HepG2 (cell line): ENCODE results near the gene DGKG. TPM values are rescaled to one million over a fixed set of nuclear protein-coding genes. Genes with fewer than 3 reads are reported as not detected.

Experiments used
- ATAC-seq: fragments of 200-7000 bp; cut with Tn5 transposase; 3 replicates; pipeline ENCODE4 v1.9.1; 2020; ENCODE audit warnings: mild to moderate bottlenecking, moderate library complexity
- BruUV-seq: library from RNA; stranded (reverse); fragments of 400-500 nt; replicated peaks from 2 replicates; lab custom pipeline; 2021; lab: Mats Ljungman, UMichigan
- CTCF ChIA-PET: fragments of 300-600 bp; formaldehyde crosslinking; extraction: SDS; loops from one replicate; lab custom pipeline; 2021; ENCODE audit warnings: low total read pairs, inconsistent platforms, low intra/inter-chr PET ratio; lab: Yijun Ruan, JAX
- POLR2A ChIA-PET: fragments of 350-600 bp; sonication (Branson Sonifier 250); formaldehyde crosslinking; loops from one replicate; lab custom pipeline; 2020; ENCODE audit warnings: antibody characterized with exemption, inconsistent platforms; lab: Yijun Ruan, JAX
- DNase-seq: peaks from one replicate; pipeline ENCODE4 v3.0.0-alpha.2; 2015; ENCODE audit warnings: low spot score
- FAIRE-seq: peaks from 3 replicates; lab custom pipeline; 2011; peaks lifted over from hg19 to GRCh38; lab: Jason Lieb, UNC
- H2AFZ ChIP-seq: one replicate; pipeline ENCODE4 v1.6.1; 2011; ENCODE audit warnings: low read length, inconsistent platforms
- H3K27ac ChIP-seq: fragments of 300-600 bp; 3 replicates; pipeline ENCODE4 v1.8.0; 2011; ENCODE audit warnings: mixed run types, mild to moderate bottlenecking, mixed read lengths, low read length, inconsistent platforms; ENCODE audit not compliant: insufficient read depth; ENCODE audit errors: extremely low read length
- H3K27me3 ChIP-seq, 2 experiments: fragments of 200-600 bp in 1 of 2; 2 replicates in 1 of 2; 3 replicates in 1 of 2; pipeline versions ENCODE4 v1.6.0 to v1.8.0; 2011; ENCODE audit warnings: low read length in 2 of 2, mild to moderate bottlenecking in 2 of 2, moderate library complexity in 2 of 2, inconsistent platforms in 1 of 2; ENCODE audit not compliant: insufficient read depth in 2 of 2, control insufficient read depth in 1 of 2
- H3K36me3 ChIP-seq, 2 experiments: fragments of 200-600 bp in 1 of 2; replicated peaks in 1 of 2; 2 replicates in 1 of 2; 3 replicates in 1 of 2; pipeline versions ENCODE4 v1.5.1 to v1.8.0; 2011; ENCODE audit warnings: low read length in 2 of 2, inconsistent platforms in 1 of 2; ENCODE audit not compliant: insufficient read depth in 2 of 2, control insufficient read depth in 1 of 2
- H3K4me1 ChIP-seq: 2 replicates; pipeline ENCODE4 v1.5.1; 2012; ENCODE audit warnings: low read length, inconsistent platforms; ENCODE audit not compliant: insufficient read depth
- H3K4me2 ChIP-seq: 2 replicates; pipeline ENCODE4 v1.6.0; 2011; ENCODE audit warnings: low read depth, low read length, inconsistent platforms
- H3K4me3 ChIP-seq, 3 experiments: fragments of 200-600 bp in 1 of 3; sonication (generic), shearing (Covaris generic) in 1 of 3; replicated peaks in 1 of 3; 2 replicates each; pipeline ENCODE4 v1.5.1; 2011 to 2016; ENCODE audit warnings: low read length in 3 of 3, inconsistent platforms in 2 of 3, low read depth in 2 of 3, mild to moderate bottlenecking in 2 of 3, control low read depth in 1 of 3, mixed read lengths in 1 of 3; ENCODE audit not compliant: insufficient read depth in 1 of 3
- H3K79me2 ChIP-seq: one replicate; pipeline ENCODE4 v1.6.1; 2011; ENCODE audit warnings: low read length, inconsistent platforms; ENCODE audit not compliant: insufficient read depth
- H3K9ac ChIP-seq: 2 replicates; pipeline ENCODE4 v1.6.0; 2011; ENCODE audit warnings: mild to moderate bottlenecking, low read depth, low read length, inconsistent platforms; ENCODE audit not compliant: insufficient read depth
- H3K9me3 ChIP-seq: 2 replicates; pipeline ENCODE4 v1.5.1; 2012; ENCODE audit warnings: mild to moderate bottlenecking, low read length
- H4K20me1 ChIP-seq: 2 replicates; pipeline ENCODE4 v1.6.0; 2011; ENCODE audit warnings: inconsistent platforms, mild to moderate bottlenecking, low read length, moderate library complexity; ENCODE audit not compliant: insufficient read depth
- HNRNPUL1 ChIP-seq: fragments of 200-400 bp; formaldehyde crosslinking; IDR thresholded peaks from 2 replicates; pipeline ENCODE4 v1.6.1; 2017; ENCODE audit warnings: low read depth, mild to moderate bottlenecking, low read length, moderate library complexity
- RBAK ChIP-seq: sonication (generic); formaldehyde crosslinking; IDR thresholded peaks from 2 replicates; pipeline ENCODE4 v1.5.1; 2020; ENCODE audit warnings: mild to moderate bottlenecking, missing genetic modification reagents
- SNAPC2 ChIP-seq: sonication (generic); formaldehyde crosslinking; IDR thresholded peaks from 2 replicates; pipeline ENCODE4 v1.8.1; 2022; ENCODE audit warnings: mild to moderate bottlenecking, missing genetic modification reagents
- ZNF20 ChIP-seq: sonication (generic); formaldehyde crosslinking; IDR thresholded peaks from 2 replicates; pipeline ENCODE4 v1.4.0; 2020; ENCODE audit warnings: mild to moderate bottlenecking, moderate library complexity, missing genetic modification reagents
- ZNF839 ChIP-seq: sonication (generic); formaldehyde crosslinking; IDR thresholded peaks from 2 replicates; pipeline ENCODE4 v1.4.0; 2020; ENCODE audit warnings: missing genetic modification reagents, mild to moderate bottlenecking, borderline replicate concordance
- WGBS: methylation state at CpG from one replicate; pipeline ENCODE4 v1.1.6; 2017; ENCODE audit warnings: low lambda C conversion rate; 5-methylcytosine and 5-hydroxymethylcytosine counted together
- in situ Hi-C: cut with HindIII; loops from 2 replicates; pipeline ENCODE4 v1.10.0; 2017; ENCODE audit warnings: low pct_unique_long_range_greater_than_20kb; ENCODE audit not compliant: extremely low pct_ligation_motif_present
- intact Hi-C: fragments of 100-400 bp; cut with micrococcal nuclease; formaldehyde crosslinking; loops from one replicate; pipeline ENCODE4 v1.10.0; 2022; ENCODE audit not compliant: unreplicated experiment
- polyA plus RNA-seq, 8 experiments: library from polyadenylated mRNA; depleted of rRNA in 3 of 8; stranded (reverse) in 7 of 8; unstranded in 1 of 8; fragments of >200 nt; fragmentation: Illumina TruSeq in 4 of 8; extraction: Trizol in 4 of 8; gene quantifications; 2 replicates each; pipeline versions ENCODE4 v1.2.1 to v1.2.3, GENCODE V29; 2011 to 2016; ENCODE audit warnings: low read depth in 4 of 8, missing spikeins in 1 of 8, mixed read lengths in 1 of 8; ENCODE audit not compliant: insufficient read depth in 1 of 8
- total RNA-seq, 5 experiments: library from RNA; depleted of rRNA; stranded (reverse); fragments of >200 nt; fragmentation: Illumina TruSeq; extraction: Trizol; gene quantifications; 2 replicates each; pipeline ENCODE4 v1.2.3, GENCODE V29; 2016; ENCODE audit warnings: low read depth in 1 of 5
- TF ChIP-seq, protein P1 (sequence below): sonication (generic); formaldehyde crosslinking; IDR thresholded peaks from 2 replicates; pipeline ENCODE4 v1.4.0; 2020; ENCODE audit warnings: missing genetic modification reagents

DGKG gene
- total and polyA plus RNA-seq, 2 of the 13 experiments (the other 11 are each of a cell fraction or from before 2014, with no cell fraction given): 3.8 to 6.2 TPM

DNA sequence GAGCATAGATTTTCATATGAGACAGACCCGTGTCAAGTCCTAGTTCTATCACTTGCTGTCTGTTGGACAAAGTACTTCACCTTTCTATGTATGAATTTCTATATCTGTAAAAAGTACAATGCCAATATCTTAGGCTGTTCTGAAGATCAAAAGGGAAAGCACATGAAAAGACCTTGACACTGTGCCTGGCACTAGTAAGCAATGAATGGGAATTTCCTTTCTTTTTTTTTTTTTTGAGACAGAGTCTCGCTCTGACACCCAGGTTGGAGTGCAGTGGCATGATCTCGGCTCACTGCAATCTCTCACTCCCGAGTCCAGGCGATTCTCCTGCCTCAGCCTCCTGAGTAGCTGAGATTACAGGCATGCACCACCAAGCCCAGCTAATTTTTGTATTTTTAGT lies 217.8 kb downstream of the DGKG start (continued):
- TF ChIP-seq, protein P1, sequence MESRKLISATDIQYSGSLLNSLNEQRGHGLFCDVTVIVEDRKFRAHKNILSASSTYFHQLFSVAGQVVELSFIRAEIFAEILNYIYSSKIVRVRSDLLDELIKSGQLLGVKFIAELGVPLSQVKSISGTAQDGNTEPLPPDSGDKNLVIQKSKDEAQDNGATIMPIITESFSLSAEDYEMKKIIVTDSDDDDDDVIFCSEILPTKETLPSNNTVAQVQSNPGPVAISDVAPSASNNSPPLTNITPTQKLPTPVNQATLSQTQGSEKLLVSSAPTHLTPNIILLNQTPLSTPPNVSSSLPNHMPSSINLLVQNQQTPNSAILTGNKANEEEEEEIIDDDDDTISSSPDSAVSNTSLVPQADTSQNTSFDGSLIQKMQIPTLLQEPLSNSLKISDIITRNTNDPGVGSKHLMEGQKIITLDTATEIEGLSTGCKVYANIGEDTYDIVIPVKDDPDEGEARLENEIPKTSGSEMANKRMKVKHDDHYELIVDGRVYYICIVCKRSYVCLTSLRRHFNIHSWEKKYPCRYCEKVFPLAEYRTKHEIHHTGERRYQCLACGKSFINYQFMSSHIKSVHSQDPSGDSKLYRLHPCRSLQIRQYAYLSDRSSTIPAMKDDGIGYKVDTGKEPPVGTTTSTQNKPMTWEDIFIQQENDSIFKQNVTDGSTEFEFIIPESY (CRISPR knock-in tag): no peak
- no peak for TF ChIP-seq HNRNPUL1

DNA sequence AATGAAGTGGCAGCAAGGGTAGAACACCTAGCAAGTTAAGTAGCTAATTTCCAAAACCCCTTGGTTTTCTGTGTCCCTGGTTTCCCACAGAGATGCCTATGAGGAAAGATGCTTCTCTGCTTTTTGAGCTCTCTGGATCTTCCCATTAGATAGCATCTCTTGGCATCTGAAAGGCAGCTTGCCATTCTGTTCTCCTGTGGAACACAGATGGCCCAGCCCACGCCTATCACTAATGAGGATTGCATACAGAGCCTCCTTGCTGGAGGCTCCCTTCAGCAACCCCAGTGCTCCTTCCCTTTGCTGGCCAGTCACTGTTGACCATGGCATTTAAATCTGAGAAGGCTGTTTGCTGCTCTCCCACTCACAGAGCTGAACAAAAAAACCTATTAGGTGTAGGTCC lies 218.8 kb downstream of the DGKG start:
- no peak overlapping the region for H3K27ac ChIP-seq
- TF ChIP-seq RBAK: no peak
- TF ChIP-seq SNAPC2 (CRISPR knock-in tag): no peak
- TF ChIP-seq ZNF839 (CRISPR knock-in tag): no peak
- no peak for TF ChIP-seq ZNF20 (CRISPR knock-in tag)
- no peak overlapping the region for H3K4me2 ChIP-seq
- DNase-seq: no peak
- H2AFZ ChIP-seq: no peak overlapping the region
- H3K4me1 ChIP-seq: no peaks in the 10 kb centered on the region
- in situ Hi-C loops: no loop called here
- ChIA-PET CTCF (no interaction called here), POLR2A (no interaction called here)
- H3K36me3 ChIP-seq: no peaks in the 10 kb centered on the region
- no peak overlapping the region for H3K9ac ChIP-seq
- H3K27me3 ChIP-seq: no peaks in the 10 kb centered on the region
- no peaks in the 10 kb centered on the region for H4K20me1 ChIP-seq
- H3K4me3 ChIP-seq: no peak overlapping the region
- intact Hi-C loops: no loop called here
- no peaks in the 10 kb centered on the region for H3K9me3 ChIP-seq
- no peaks in the 10 kb centered on the region for H3K79me2 ChIP-seq
- BruUV-seq: no TSS peak
- no peak for FAIRE-seq
- WGBS: 91% methylated on average over 1 of the region's 1 CpG
- no peak for ATAC-seq
